ENCODE measurements around the gene LEMD3. TPM values are rescaled to one million over a fixed set of nuclear protein-coding genes. Genes with fewer than 3 reads are reported as not detected.

The LEMD3 gene
- total RNA-seq, 4 donors from 2014 or later = 27.4 to 61.0 (median 34.8) TPM

DNA sequence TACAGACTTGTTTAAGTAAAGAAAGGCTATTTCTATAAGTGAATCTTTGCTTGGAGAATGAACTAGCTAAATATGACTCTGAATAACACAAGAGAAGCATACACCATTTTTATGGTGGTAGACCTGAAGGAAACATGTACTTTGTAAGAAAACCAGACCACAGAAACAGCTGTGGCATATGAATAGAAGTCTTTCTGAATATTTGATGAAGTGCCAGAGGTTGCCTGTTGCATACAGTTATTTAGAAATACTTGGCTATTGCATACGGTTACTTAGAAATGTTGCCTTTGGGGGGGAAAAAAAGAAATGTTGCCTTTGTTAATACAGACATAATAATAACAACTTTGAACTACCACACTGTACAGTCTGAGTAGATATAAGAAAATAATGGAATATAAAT lies 16.8 kb upstream of the LEMD3 start:
- no peak for DNase-seq (ENCODE audit: low spot score)
- TF ChIP-seq, protein P1, sequence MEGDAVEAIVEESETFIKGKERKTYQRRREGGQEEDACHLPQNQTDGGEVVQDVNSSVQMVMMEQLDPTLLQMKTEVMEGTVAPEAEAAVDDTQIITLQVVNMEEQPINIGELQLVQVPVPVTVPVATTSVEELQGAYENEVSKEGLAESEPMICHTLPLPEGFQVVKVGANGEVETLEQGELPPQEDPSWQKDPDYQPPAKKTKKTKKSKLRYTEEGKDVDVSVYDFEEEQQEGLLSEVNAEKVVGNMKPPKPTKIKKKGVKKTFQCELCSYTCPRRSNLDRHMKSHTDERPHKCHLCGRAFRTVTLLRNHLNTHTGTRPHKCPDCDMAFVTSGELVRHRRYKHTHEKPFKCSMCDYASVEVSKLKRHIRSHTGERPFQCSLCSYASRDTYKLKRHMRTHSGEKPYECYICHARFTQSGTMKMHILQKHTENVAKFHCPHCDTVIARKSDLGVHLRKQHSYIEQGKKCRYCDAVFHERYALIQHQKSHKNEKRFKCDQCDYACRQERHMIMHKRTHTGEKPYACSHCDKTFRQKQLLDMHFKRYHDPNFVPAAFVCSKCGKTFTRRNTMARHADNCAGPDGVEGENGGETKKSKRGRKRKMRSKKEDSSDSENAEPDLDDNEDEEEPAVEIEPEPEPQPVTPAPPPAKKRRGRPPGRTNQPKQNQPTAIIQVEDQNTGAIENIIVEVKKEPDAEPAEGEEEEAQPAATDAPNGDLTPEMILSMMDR (IDR thresholded peaks at IDR 0.05) = no peak
- ATAC-seq (ENCODE audit: low FRiP score) = no peak

DNA sequence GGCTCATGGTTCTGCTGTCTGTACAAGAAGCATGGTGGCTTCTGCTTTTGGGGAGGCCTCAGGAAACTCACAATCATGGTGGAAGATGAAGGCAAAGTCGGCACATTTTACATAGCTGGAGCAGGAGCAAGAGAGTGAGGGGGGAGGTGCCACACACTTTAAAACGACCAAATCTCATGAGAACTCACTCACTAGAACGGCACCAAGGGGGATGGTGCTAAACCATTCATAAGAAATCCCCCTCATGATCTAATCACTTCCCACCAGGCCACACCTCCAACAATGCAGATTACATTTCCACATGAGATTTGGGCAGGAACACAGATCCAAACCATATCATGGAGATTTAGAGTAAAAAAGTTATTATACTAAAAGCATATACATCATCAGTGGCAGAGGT lies 13.6 kb upstream of the LEMD3 start:
- DNase-seq (ENCODE audit: low spot score) (no peak), ATAC-seq (ENCODE audit: low FRiP score) (no peak)
- TF ChIP-seq, protein P1 (IDR thresholded peaks at IDR 0.05) = no peak

DNA sequence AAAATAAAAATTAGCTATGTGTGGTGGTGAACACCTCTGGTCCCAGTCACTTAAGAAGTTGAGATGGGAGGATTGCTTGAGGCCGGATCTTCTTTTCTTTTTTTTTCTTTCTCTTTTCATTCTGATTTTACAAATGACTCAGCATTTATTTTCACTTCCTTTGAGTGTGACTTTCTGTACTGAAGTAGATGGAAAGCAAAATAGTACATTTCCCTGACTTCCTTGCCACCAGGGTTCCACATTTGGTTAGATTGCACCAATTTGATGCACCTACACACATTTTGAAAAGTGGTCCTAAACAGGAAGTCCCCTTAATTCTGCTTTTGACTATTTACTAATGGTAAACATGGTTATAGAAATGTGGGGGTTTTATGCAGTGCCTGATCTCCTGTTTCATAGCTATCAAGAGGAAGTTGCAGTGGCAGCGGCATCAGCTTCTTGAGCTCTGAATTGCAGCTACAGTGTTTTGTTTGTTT lies 13.0 kb upstream of the LEMD3 start:
- TF ChIP-seq, protein P1 (IDR thresholded peaks at IDR 0.05) = no peak
- no peak for ATAC-seq (ENCODE audit: low FRiP score)
- DNase-seq (ENCODE audit: low spot score) = no peak

DNA sequence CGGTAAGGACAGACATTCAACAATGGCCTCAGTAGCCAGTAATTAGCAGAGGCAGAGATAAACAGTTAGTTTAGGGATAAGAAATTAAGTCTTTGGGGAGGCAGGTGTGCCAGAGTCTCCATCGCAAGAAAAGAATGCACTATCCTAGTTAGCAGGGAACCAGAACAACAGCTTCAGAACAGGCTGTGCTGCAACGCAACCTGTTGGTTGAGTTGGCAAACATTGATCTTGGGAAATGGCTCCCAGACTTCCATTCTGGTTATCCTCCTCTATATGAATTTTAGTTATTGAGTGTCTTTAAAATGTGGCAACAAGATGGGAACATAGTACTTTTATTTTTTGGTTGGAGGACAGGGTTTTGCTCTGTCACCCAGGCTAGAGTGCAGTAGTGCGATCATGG lies 12.3 kb upstream of the LEMD3 start:
- TF ChIP-seq, protein P1 (IDR thresholded peaks at IDR 0.05) = no peak
- DNase-seq (ENCODE audit: low spot score) (no peak), ATAC-seq (ENCODE audit: low FRiP score) (no peak)

DNA sequence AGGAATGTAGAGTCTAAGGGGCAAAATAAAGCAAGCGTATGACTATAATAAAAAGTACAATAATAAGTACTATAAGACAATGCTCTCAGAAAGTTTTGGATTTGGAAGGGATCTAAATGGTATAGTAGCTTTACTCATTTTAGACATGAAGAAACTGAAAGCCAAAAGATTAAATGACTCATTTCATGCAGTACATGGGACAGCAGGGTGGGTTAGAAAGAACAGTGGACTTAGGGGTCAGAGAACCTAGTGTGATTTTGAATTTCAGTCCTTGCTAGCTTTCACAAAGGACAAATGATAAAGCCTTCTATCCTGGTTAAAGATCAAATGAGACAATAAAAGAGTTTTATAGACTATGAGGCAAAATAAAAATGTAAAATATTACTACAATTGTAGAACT lies 6.8 kb upstream of the LEMD3 start:
- TF ChIP-seq, protein P1 (IDR thresholded peaks at IDR 0.05) = no peak
- DNase-seq (ENCODE audit: low spot score) (no peak), ATAC-seq (ENCODE audit: low FRiP score) (no peak)

DNA sequence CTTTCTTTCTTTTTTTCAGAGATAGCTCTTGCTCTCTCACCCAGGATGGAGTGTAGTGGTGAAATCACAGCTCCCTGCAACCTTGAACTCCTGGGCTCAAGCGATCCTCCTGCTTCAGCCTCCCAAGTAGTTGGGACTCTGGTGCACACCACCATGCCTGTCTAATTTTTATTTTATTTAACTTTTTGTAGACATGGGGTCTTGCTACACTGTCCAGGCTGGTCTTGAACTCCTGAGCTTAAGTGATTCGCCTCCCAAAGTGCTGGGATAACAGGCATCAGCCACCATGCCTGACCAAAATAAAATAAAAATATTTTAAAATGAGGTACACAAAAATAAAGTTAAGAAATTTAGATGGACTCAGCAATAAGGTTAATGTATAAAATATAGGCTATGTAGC lies 5.1 kb upstream of the LEMD3 start:
- TF ChIP-seq, protein P1 (IDR thresholded peaks at IDR 0.05) = no peak
- no peak for ATAC-seq (ENCODE audit: low FRiP score)
- DNase-seq (ENCODE audit: low spot score) = no peak

DNA sequence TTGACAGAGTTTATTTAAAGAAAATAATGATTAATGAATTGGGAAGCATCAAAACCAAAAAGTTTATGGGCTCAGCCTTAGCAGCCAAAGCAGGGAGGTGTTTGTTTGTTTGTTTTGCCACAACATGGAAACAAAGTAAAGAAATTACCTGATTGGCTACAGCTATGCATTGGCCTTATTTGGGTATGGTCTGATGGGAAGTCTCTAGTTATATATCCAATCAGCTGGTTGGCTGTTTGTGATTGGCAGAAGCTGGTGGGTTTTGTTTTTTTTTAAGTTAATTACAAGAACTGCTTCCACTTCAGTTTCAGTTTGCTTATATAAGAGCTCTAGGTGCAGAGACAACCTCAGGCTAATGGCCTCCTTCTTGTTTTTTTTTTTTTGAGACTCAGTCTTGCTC lies 4.6 kb upstream of the LEMD3 start:
- DNase-seq (ENCODE audit: low spot score) (no peak), ATAC-seq (ENCODE audit: low FRiP score) (no peak)
- TF ChIP-seq, protein P1 (IDR thresholded peaks at IDR 0.05) = no peak
